H9 (cell line): Measurements from ENCODE around the gene ACOT6. TPM values are rescaled to one million over a fixed set of nuclear protein-coding genes. Genes with fewer than 3 reads are reported as not detected.

Source experiments
- DNase-seq: peaks from one replicate; pipeline ENCODE4 v3.0.0-alpha.2; 2017
- H2AFZ ChIP-seq: one replicate; pipeline ENCODE4 v1.6.1; 2013; ENCODE audit warnings: mild to moderate bottlenecking, low read length, control low read depth, moderate library complexity
- H2AK5ac ChIP-seq: 2 replicates; pipeline ENCODE4 v1.6.1; 2013; ENCODE audit warnings: low read length, control low read depth, mixed read lengths; ENCODE audit not compliant: insufficient read length
- H2BK120ac ChIP-seq: one replicate; pipeline ENCODE4 v1.6.1; 2013; ENCODE audit warnings: low read depth, mild to moderate bottlenecking, low read length, control low read depth, inconsistent platforms; ENCODE audit not compliant: poor library complexity, severe bottlenecking
- H2BK12ac ChIP-seq: 2 replicates; pipeline ENCODE4 v1.6.1; 2013; ENCODE audit warnings: low read length, control low read depth, mixed read lengths, low read depth; ENCODE audit not compliant: insufficient read length
- H2BK15ac ChIP-seq: 2 replicates; pipeline ENCODE4 v1.6.1; 2013; ENCODE audit warnings: low read depth, low read length, control low read depth
- H2BK20ac ChIP-seq: one replicate; pipeline ENCODE4 v1.6.1; 2013; ENCODE audit warnings: low read depth, mild to moderate bottlenecking, low read length, control low read depth, inconsistent platforms; ENCODE audit not compliant: poor library complexity, severe bottlenecking
- H2BK5ac ChIP-seq: 2 replicates; pipeline ENCODE4 v1.6.1; 2013; ENCODE audit warnings: low read length, control low read depth, mixed read lengths; ENCODE audit not compliant: insufficient read length
- H3K14ac ChIP-seq: 2 replicates; pipeline ENCODE4 v1.6.1; 2013; ENCODE audit warnings: low read length, control low read depth; ENCODE audit not compliant: insufficient read depth
- H3K18ac ChIP-seq: 2 replicates; pipeline ENCODE4 v1.6.1; 2013; ENCODE audit warnings: low read depth, mild to moderate bottlenecking, mixed read lengths, low read length, control low read depth; ENCODE audit not compliant: insufficient read length
- H3K23ac ChIP-seq: 2 replicates; pipeline ENCODE4 v1.6.1; 2013; ENCODE audit warnings: low read length, control low read depth, mixed read lengths, low read depth; ENCODE audit not compliant: insufficient read length
- H3K23me2 ChIP-seq: 2 replicates; pipeline ENCODE4 v1.6.1; 2013; ENCODE audit warnings: low read depth, mild to moderate bottlenecking, mixed read lengths, low read length, control low read depth; ENCODE audit not compliant: insufficient read length, poor library complexity, severe bottlenecking
- H3K27ac ChIP-seq: 2 replicates; pipeline ENCODE4 v1.5.1; 2013; ENCODE audit warnings: low read length, control low read depth, mixed read lengths, low read depth; ENCODE audit not compliant: insufficient read length
- H3K27me3 ChIP-seq: 2 replicates; pipeline ENCODE4 v1.6.1; 2013; ENCODE audit warnings: low read length, control low read depth, inconsistent platforms; ENCODE audit not compliant: insufficient read depth
- H3K4ac ChIP-seq: 2 replicates; pipeline ENCODE4 v1.6.1; 2013; ENCODE audit warnings: low read depth, mild to moderate bottlenecking, control low read depth, inconsistent platforms, low read length, moderate library complexity
- H3K4me1 ChIP-seq: 2 replicates; pipeline ENCODE4 v1.6.1; 2013; ENCODE audit warnings: low read length, control low read depth, inconsistent platforms; ENCODE audit not compliant: insufficient read depth
- H3K4me2 ChIP-seq: 2 replicates; pipeline ENCODE4 v1.6.1; 2013; ENCODE audit warnings: low read length, control low read depth, mixed read lengths; ENCODE audit not compliant: insufficient read length, insufficient read depth
- H3K56ac ChIP-seq: 2 replicates; pipeline ENCODE4 v1.6.1; 2013; ENCODE audit warnings: low read depth, mild to moderate bottlenecking, mixed read lengths, low read length, control low read depth; ENCODE audit not compliant: insufficient read length
- H3K79me1 ChIP-seq: 2 replicates; pipeline ENCODE4 v1.6.1; 2013; ENCODE audit warnings: low read depth, mild to moderate bottlenecking, moderate library complexity, low read length, control low read depth, inconsistent platforms; ENCODE audit not compliant: insufficient read depth, poor library complexity, severe bottlenecking
- H3K79me2 ChIP-seq: 2 replicates; pipeline ENCODE4 v1.6.1; 2013; ENCODE audit warnings: low read length, control low read depth, inconsistent platforms; ENCODE audit not compliant: insufficient read depth
- H3K9ac ChIP-seq: 2 replicates; pipeline ENCODE4 v1.6.1; 2013; ENCODE audit warnings: low read length, control low read depth, mixed read lengths; ENCODE audit not compliant: insufficient read length; ENCODE audit errors: extremely low read depth
- H3K9me3 ChIP-seq: one replicate; pipeline ENCODE4 v1.6.1; 2013; ENCODE audit warnings: low read depth, low read length, inconsistent platforms; ENCODE audit not compliant: control insufficient read depth
- H3T11ph ChIP-seq: one replicate; pipeline ENCODE4 v1.6.1; 2013; ENCODE audit warnings: mild to moderate bottlenecking, low read length, control low read depth, inconsistent platforms
- H4K20me1 ChIP-seq: one replicate; pipeline ENCODE4 v1.6.1; 2013; ENCODE audit not compliant: control insufficient read depth, insufficient read length, insufficient read depth
- H4K5ac ChIP-seq: 2 replicates; pipeline ENCODE4 v1.6.1; 2013; ENCODE audit warnings: low read depth, mild to moderate bottlenecking, mixed read lengths, low read length, control low read depth; ENCODE audit not compliant: insufficient read length
- H4K8ac ChIP-seq: replicated peaks from 2 replicates; pipeline ENCODE4 v1.6.1; 2013; ENCODE audit warnings: low read length, control low read depth, mixed read lengths, low read depth; ENCODE audit not compliant: insufficient read length
- H4K91ac ChIP-seq: 2 replicates; pipeline ENCODE4 v1.6.1; 2013; ENCODE audit warnings: low read depth, mild to moderate bottlenecking, moderate library complexity, mixed read lengths, low read length, control low read depth; ENCODE audit not compliant: insufficient read length
- H3K27ac Mint-ChIP-seq, 3 experiments: 2 replicates in 2 of 3; 3 replicates in 1 of 3; pipeline ENCODE4 v1.8.0; 2020 to 2021; ENCODE audit warnings: mixed read lengths in 3 of 3, mild to moderate bottlenecking in 1 of 3, moderate library complexity in 1 of 3
- H3K27me3 Mint-ChIP-seq: 2 replicates; pipeline ENCODE4 v1.8.0; 2021; ENCODE audit warnings: low read depth, mild to moderate bottlenecking, moderate library complexity, mixed read lengths
- H3K36me3 Mint-ChIP-seq, 3 experiments: 2 replicates in 2 of 3; 3 replicates in 1 of 3; pipeline ENCODE4 v1.8.0; 2020 to 2021; ENCODE audit warnings: low read depth in 3 of 3, mixed read lengths in 3 of 3; ENCODE audit not compliant: insufficient read depth in 1 of 3
- H3K4me1 Mint-ChIP-seq, 2 experiments: 2 replicates each; pipeline ENCODE4 v1.8.0; 2020; ENCODE audit warnings: mixed read lengths in 2 of 2
- H3K4me3 Mint-ChIP-seq, 2 experiments: 2 replicates in 1 of 2; 3 replicates in 1 of 2; pipeline ENCODE4 v1.8.0; 2020 to 2021; ENCODE audit warnings: mild to moderate bottlenecking in 2 of 2, mixed read lengths in 2 of 2, moderate library complexity in 1 of 2
- H3K9me3 Mint-ChIP-seq, 2 experiments: 2 replicates in 1 of 2; 3 replicates in 1 of 2; pipeline ENCODE4 v1.8.0; 2020; ENCODE audit warnings: mild to moderate bottlenecking in 2 of 2, mixed read lengths in 2 of 2, moderate library complexity in 1 of 2
- CTCF ChIP-seq: fragments of 200-600 bp; sonication (generic); conservative IDR thresholded peaks from 3 replicates; pipeline ENCODE4 v1.8.0; 2021; ENCODE audit warnings: antibody characterized with exemption, mild to moderate bottlenecking
- WGBS: extraction: QIAGEN DNeasy Blood & Tissue Kit; methylation state at CpG from one replicate; pipeline ENCODE4 v1.1.7; 2013; ENCODE audit warnings: missing lambda C conversion rate, low lambda C conversion rate, mixed read lengths; ENCODE audit not compliant: insufficient read length; ENCODE audit errors: extremely low coverage; 5-methylcytosine and 5-hydroxymethylcytosine counted together
- total RNA-seq: library from RNA; stranded (reverse); gene quantifications from 2 replicates; pipeline ENCODE4 v1.2.1, GENCODE V29; 2021

ACOT6 gene
- total RNA-seq, 1 experiment from 2014 or later = not detected

GRCh38 chr14:73606271-73606670 is 6.0 kb upstream of the ACOT6 start:
- Histone ChIP-seq H2BK5ac (no peak overlapping the region), H3K23ac (no peak overlapping the region), H3K9me3 (no peaks in the 10 kb centered on the region), H2AK5ac (no peak overlapping the region), H3K27me3 (no peaks in the 10 kb centered on the region), H4K20me1 (no peaks in the 10 kb centered on the region), H2BK20ac (no peak overlapping the region), H4K8ac (no peak overlapping the region), H3K4me1 (no peaks in the 10 kb centered on the region), H3K79me1 (no peaks in the 10 kb centered on the region), H3K79me2 (no peaks in the 10 kb centered on the region), H2AFZ (no peak overlapping the region), H3K14ac (no peak overlapping the region), H3K27ac (no peak overlapping the region), H4K5ac (no peak overlapping the region), H4K91ac (no peak overlapping the region), H2BK120ac (no peak overlapping the region), H3K18ac (no peak overlapping the region), H3K56ac (no peak overlapping the region), H3K4ac (no peak overlapping the region), H3K9ac (no peak overlapping the region), H2BK12ac (no peak overlapping the region), H3K23me2 (no peaks in the 10 kb centered on the region), H3K4me2 (no peak overlapping the region), H2BK15ac (no peak overlapping the region), H3T11ph (no peak overlapping the region)
- no peak for DNase-seq
- no peak for TF ChIP-seq CTCF
- H3K27ac Mint-ChIP-seq = no peak overlapping the region
- no peaks in the 10 kb centered on the region; the same call in 1 of the 2 replicates for H3K27me3 Mint-ChIP-seq
- no peak overlapping the region for H3K4me3 Mint-ChIP-seq
- peaks cover 15 to 26% (median 25%) of the 10 kb centered on the region in 3 experiments for H3K36me3 Mint-ChIP-seq
- peaks cover 0 to 2% of the 10 kb centered on the region in 2 experiments; a peak in 1 of 4 replicates for H3K4me1 Mint-ChIP-seq
- peaks cover 28 to 31% of the 10 kb centered on the region in 2 experiments for H3K9me3 Mint-ChIP-seq
- WGBS = no CpG with 5 or more reads among the region's 3 CpGs
